ENCODE measurements around the gene CPPED1. TPM values are rescaled to one million over a fixed set of nuclear protein-coding genes. Genes with fewer than 3 reads are reported as not detected.

Gene CPPED1
- total and polyA plus RNA-seq, 2 experiments from 2014 or later, result 6.2 to 7.3 TPM

DNA sequence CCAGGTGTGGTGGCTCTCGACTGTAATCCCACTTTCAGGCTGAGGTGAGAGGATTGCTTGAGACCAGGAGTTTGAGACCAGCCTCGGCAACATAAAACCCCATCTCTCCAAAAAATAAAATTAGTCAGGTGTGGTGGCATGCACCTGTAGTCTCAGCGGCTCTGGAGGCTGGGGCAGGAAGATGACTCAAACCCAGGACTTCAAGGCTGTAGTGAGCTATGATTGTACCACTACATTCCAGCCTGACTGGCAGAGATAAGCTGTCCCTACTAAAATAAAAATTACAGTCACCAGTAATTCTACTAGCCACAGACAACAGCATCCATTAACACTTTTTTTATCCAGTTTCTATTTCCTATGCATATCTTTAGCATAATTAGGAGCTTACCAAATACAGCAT is 176.3 kb downstream of the CPPED1 start:
- H2AFZ ChIP-seq, result no peak overlapping the region
- no peak overlapping the region for H3K27ac ChIP-seq (ENCODE audit: low read depth)
- no peak overlapping the region for H3K4me2 ChIP-seq
- peaks cover under 1% of the 10 kb centered on the region for H3K27me3 Mint-ChIP-seq (ENCODE audit: insufficient read depth, low read depth, poor library complexity)
- ATAC-seq, result no peak
- no peak for DNase-seq (ENCODE audit: low spot score)
- no peaks in the 10 kb centered on the region for H3K4me1 ChIP-seq (ENCODE audit: insufficient read depth)
- no peaks in the 10 kb centered on the region for H3K27me3 ChIP-seq (ENCODE audit: insufficient read depth)
- no peaks in the 10 kb centered on the region for H3K79me2 ChIP-seq (replicated peaks; ENCODE audit: insufficient read depth)
- no peaks in the 10 kb centered on the region for H3F3A ChIP-seq (replicated peaks; ENCODE audit: low read depth)
- H3K4me3 Mint-ChIP-seq, result no peak overlapping the region
- no peaks in the 10 kb centered on the region for H3K4me1 Mint-ChIP-seq
- no peak for TF ChIP-seq ZNF331 (CRISPR knock-in tag; IDR thresholded peaks at IDR 0.05; ENCODE audit: low read depth)
- TF ChIP-seq STAT1 (IDR thresholded peaks at IDR 0.05; ENCODE audit: unreplicated experiment), result no peak
- TF ChIP-seq EZH2phosphoT487 (IDR thresholded peaks at IDR 0.05; ENCODE audit: unreplicated experiment), result no peak
- TF ChIP-seq CREB1 (CRISPR knock-in tag; IDR thresholded peaks at IDR 0.05; ENCODE audit: low read depth), result no peak
- TF ChIP-seq, protein P1, sequence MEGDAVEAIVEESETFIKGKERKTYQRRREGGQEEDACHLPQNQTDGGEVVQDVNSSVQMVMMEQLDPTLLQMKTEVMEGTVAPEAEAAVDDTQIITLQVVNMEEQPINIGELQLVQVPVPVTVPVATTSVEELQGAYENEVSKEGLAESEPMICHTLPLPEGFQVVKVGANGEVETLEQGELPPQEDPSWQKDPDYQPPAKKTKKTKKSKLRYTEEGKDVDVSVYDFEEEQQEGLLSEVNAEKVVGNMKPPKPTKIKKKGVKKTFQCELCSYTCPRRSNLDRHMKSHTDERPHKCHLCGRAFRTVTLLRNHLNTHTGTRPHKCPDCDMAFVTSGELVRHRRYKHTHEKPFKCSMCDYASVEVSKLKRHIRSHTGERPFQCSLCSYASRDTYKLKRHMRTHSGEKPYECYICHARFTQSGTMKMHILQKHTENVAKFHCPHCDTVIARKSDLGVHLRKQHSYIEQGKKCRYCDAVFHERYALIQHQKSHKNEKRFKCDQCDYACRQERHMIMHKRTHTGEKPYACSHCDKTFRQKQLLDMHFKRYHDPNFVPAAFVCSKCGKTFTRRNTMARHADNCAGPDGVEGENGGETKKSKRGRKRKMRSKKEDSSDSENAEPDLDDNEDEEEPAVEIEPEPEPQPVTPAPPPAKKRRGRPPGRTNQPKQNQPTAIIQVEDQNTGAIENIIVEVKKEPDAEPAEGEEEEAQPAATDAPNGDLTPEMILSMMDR (conservative IDR thresholded peaks at IDR 0.05; ENCODE audit: low read depth in 2 of 2), result no peak
- TF ChIP-seq EZH2 (IDR thresholded peaks at IDR 0.05; ENCODE audit: low read depth, unreplicated experiment), result no peak
- no peak for TF ChIP-seq POLR2AphosphoS5 (IDR thresholded peaks at IDR 0.05; ENCODE audit: low read depth)
- TF ChIP-seq, protein P2, sequence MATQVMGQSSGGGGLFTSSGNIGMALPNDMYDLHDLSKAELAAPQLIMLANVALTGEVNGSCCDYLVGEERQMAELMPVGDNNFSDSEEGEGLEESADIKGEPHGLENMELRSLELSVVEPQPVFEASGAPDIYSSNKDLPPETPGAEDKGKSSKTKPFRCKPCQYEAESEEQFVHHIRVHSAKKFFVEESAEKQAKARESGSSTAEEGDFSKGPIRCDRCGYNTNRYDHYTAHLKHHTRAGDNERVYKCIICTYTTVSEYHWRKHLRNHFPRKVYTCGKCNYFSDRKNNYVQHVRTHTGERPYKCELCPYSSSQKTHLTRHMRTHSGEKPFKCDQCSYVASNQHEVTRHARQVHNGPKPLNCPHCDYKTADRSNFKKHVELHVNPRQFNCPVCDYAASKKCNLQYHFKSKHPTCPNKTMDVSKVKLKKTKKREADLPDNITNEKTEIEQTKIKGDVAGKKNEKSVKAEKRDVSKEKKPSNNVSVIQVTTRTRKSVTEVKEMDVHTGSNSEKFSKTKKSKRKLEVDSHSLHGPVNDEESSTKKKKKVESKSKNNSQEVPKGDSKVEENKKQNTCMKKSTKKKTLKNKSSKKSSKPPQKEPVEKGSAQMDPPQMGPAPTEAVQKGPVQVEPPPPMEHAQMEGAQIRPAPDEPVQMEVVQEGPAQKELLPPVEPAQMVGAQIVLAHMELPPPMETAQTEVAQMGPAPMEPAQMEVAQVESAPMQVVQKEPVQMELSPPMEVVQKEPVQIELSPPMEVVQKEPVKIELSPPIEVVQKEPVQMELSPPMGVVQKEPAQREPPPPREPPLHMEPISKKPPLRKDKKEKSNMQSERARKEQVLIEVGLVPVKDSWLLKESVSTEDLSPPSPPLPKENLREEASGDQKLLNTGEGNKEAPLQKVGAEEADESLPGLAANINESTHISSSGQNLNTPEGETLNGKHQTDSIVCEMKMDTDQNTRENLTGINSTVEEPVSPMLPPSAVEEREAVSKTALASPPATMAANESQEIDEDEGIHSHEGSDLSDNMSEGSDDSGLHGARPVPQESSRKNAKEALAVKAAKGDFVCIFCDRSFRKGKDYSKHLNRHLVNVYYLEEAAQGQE (IDR thresholded peaks at IDR 0.05; ENCODE audit: unreplicated experiment), result no peak
- no peak for TF ChIP-seq NANOG (IDR thresholded peaks at IDR 0.05; ENCODE audit: borderline replicate concordance)
- TF ChIP-seq ZNF114 (CRISPR knock-in tag; IDR thresholded peaks at IDR 0.05), result no peak
- TF ChIP-seq, protein P3, sequence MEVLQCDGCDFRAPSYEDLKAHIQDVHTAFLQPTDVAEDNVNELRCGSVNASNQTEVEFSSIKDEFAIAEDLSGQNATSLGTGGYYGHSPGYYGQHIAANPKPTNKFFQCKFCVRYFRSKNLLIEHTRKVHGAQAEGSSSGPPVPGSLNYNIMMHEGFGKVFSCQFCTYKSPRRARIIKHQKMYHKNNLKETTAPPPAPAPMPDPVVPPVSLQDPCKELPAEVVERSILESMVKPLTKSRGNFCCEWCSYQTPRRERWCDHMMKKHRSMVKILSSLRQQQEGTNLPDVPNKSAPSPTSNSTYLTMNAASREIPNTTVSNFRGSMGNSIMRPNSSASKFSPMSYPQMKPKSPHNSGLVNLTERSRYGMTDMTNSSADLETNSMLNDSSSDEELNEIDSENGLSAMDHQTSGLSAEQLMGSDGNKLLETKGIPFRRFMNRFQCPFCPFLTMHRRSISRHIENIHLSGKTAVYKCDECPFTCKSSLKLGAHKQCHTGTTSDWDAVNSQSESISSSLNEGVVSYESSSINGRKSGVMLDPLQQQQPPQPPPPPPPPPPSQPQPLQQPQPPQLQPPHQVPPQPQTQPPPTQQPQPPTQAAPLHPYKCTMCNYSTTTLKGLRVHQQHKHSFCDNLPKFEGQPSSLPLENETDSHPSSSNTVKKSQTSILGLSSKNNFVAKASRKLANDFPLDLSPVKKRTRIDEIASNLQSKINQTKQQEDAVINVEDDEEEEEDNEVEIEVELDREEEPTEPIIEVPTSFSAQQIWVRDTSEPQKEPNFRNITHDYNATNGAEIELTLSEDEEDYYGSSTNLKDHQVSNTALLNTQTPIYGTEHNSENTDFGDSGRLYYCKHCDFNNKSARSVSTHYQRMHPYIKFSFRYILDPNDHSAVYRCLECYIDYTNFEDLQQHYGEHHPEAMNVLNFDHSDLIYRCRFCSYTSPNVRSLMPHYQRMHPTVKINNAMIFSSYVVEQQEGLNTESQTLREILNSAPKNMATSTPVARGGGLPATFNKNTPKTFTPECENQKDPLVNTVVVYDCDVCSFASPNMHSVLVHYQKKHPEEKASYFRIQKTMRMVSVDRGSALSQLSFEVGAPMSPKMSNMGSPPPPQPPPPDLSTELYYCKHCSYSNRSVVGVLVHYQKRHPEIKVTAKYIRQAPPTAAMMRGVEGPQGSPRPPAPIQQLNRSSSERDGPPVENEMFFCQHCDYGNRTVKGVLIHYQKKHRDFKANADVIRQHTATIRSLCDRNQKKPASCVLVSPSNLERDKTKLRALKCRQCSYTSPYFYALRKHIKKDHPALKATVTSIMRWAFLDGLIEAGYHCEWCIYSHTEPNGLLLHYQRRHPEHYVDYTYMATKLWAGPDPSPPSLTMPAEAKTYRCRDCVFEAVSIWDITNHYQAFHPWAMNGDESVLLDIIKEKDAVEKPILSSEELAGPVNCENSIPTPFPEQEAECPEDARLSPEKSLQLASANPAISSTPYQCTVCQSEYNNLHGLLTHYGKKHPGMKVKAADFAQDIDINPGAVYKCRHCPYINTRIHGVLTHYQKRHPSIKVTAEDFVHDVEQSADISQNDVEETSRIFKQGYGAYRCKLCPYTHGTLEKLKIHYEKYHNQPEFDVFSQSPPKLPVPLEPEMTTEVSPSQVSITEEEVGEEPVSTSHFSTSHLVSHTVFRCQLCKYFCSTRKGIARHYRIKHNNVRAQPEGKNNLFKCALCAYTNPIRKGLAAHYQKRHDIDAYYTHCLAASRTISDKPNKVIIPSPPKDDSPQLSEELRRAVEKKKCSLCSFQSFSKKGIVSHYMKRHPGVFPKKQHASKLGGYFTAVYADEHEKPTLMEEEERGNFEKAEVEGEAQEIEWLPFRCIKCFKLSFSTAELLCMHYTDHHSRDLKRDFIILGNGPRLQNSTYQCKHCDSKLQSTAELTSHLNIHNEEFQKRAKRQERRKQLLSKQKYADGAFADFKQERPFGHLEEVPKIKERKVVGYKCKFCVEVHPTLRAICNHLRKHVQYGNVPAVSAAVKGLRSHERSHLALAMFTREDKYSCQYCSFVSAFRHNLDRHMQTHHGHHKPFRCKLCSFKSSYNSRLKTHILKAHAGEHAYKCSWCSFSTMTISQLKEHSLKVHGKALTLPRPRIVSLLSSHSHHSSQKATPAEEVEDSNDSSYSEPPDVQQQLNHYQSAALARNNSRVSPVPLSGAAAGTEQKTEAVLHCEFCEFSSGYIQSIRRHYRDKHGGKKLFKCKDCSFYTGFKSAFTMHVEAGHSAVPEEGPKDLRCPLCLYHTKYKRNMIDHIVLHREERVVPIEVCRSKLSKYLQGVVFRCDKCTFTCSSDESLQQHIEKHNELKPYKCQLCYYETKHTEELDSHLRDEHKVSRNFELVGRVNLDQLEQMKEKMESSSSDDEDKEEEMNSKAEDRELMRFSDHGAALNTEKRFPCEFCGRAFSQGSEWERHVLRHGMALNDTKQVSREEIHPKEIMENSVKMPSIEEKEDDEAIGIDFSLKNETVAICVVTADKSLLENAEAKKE (CRISPR knock-in tag; IDR thresholded peaks at IDR 0.05), result no peak
- no peak overlapping the region for H3K4me3 ChIP-seq
- H3K9me3 Mint-ChIP-seq, result no peaks in the 10 kb centered on the region
- H4K20me1 ChIP-seq (replicated peaks; ENCODE audit: insufficient read depth), result no peaks in the 10 kb centered on the region
- no peak overlapping the region for H3K27ac Mint-ChIP-seq
- H3K36me3 Mint-ChIP-seq (ENCODE audit: low read depth), result no peaks in the 10 kb centered on the region
- no peaks in the 10 kb centered on the region for H3K36me3 ChIP-seq (ENCODE audit: insufficient read depth)
- H3K9me2 ChIP-seq (ENCODE audit: insufficient read depth), result no peaks in the 10 kb centered on the region

Data from GM23338 (cell line).